Liver (tissue), 9 donors: ENCODE results near the gene DEPDC4. TPM values are rescaled to one million over a fixed set of nuclear protein-coding genes. Genes with fewer than 3 reads are reported as not detected.
A peak's percentile ranks its signal among the peaks of the same experiment; 100 is the strongest.

ENCODE experiments used
- DNase-seq: peaks from one replicate; pipeline ENCODE4 v3.0.0-alpha.2; 2017; ENCODE audit warnings: low spot score
- H3K27ac ChIP-seq, 2 donors: one replicate each; pipeline ENCODE4 v1.7.0; 2013; ENCODE audit warnings: inconsistent platforms in 2 of 2, low read length in 2 of 2, control low read depth in 1 of 2, low read depth in 1 of 2, mild to moderate bottlenecking in 1 of 2
- H3K27me3 ChIP-seq, 4 donors: one replicate each; pipeline versions ENCODE4 v1.6.1 to v1.7.0; 2013; ENCODE audit warnings: low read length in 3 of 4, inconsistent platforms in 1 of 4, mild to moderate bottlenecking in 1 of 4, moderate library complexity in 1 of 4; ENCODE audit not compliant: control insufficient read depth in 4 of 4, insufficient read depth in 4 of 4
- H3K36me3 ChIP-seq, 4 donors: one replicate each; pipeline versions ENCODE4 v1.6.1 to v1.7.0; 2013; ENCODE audit warnings: low read length in 3 of 4, mild to moderate bottlenecking in 3 of 4, low read depth in 1 of 4, moderate library complexity in 1 of 4; ENCODE audit not compliant: control insufficient read depth in 4 of 4, insufficient read depth in 3 of 4
- H3K4me1 ChIP-seq, 4 donors: one replicate each; pipeline versions ENCODE4 v1.6.1 to v1.7.0; 2013; ENCODE audit warnings: low read length in 3 of 4, mild to moderate bottlenecking in 3 of 4, moderate library complexity in 1 of 4; ENCODE audit not compliant: control insufficient read depth in 4 of 4, insufficient read depth in 4 of 4
- H3K4me3 ChIP-seq, 3 donors: one replicate each; pipeline versions ENCODE4 v1.6.1 to v1.7.0; 2013; ENCODE audit warnings: low read length in 3 of 3, control low read depth in 1 of 3, low read depth in 1 of 3, mild to moderate bottlenecking in 1 of 3
- H3K9ac ChIP-seq, 2 donors: one replicate each; pipeline ENCODE4 v1.7.0; 2013; ENCODE audit warnings: low read length in 2 of 2, mild to moderate bottlenecking in 2 of 2, moderate library complexity in 2 of 2, control low read depth in 1 of 2, low read depth in 1 of 2
- H3K9me3 ChIP-seq, 4 donors: one replicate each; pipeline versions ENCODE4 v1.6.1 to v1.7.0; 2013; ENCODE audit warnings: low read length in 3 of 4; ENCODE audit not compliant: control insufficient read depth in 4 of 4
- ATF3 ChIP-seq: IDR thresholded peaks from 2 replicates; pipeline ENCODE4 v1.6.1; 2016; ENCODE audit warnings: antibody characterized with exemption
- FOXA2 ChIP-seq: IDR thresholded peaks from 2 replicates; pipeline ENCODE4 v1.6.1; 2016; ENCODE audit warnings: antibody characterized with exemption
- GABPA ChIP-seq, 2 donors: IDR thresholded peaks in 1 of 2; conservative IDR thresholded peaks in 1 of 2; 2 replicates each; pipeline ENCODE4 v1.6.1; 2016; ENCODE audit warnings: antibody characterized with exemption in 2 of 2, mild to moderate bottlenecking in 1 of 2, moderate library complexity in 1 of 2
- HNF4G ChIP-seq: IDR thresholded peaks from 2 replicates; pipeline ENCODE4 v1.6.1; 2016; ENCODE audit warnings: antibody characterized with exemption
- JUND ChIP-seq, 2 donors: IDR thresholded peaks; 2 replicates each; pipeline ENCODE4 v1.6.1; 2016; ENCODE audit warnings: antibody characterized with exemption in 2 of 2
- RAD21 ChIP-seq, 2 donors: IDR thresholded peaks; 2 replicates each; pipeline ENCODE4 v1.6.1; 2016; ENCODE audit warnings: antibody characterized with exemption in 2 of 2, mild to moderate bottlenecking in 2 of 2
- SP1 ChIP-seq: IDR thresholded peaks from 2 replicates; pipeline ENCODE4 v1.6.1; 2018; ENCODE audit warnings: antibody characterized with exemption, mild to moderate bottlenecking
- TAF1 ChIP-seq: conservative IDR thresholded peaks from 2 replicates; pipeline ENCODE4 v1.6.1; 2016; ENCODE audit warnings: antibody characterized with exemption, mild to moderate bottlenecking
- YY1 ChIP-seq: IDR thresholded peaks from 2 replicates; pipeline ENCODE4 v1.6.1; 2016; ENCODE audit warnings: antibody characterized with exemption, mild to moderate bottlenecking
- WGBS: extraction: QIAGEN DNeasy Blood & Tissue Kit; methylation state at CpG from one replicate; pipeline ENCODE4 v1.1.7; 2013; 5-methylcytosine and 5-hydroxymethylcytosine counted together
- polyA plus RNA-seq, 2 donors: library from polyadenylated mRNA; stranded (reverse) in 1 of 2; unstranded in 1 of 2; fragments of 200-250 nt in 1 of 2; fragments of >200 nt in 1 of 2; fragmentation: Nextera tagmentation in 1 of 2; extraction: Ambion mirVana in 1 of 2; gene quantifications; one replicate each; pipeline versions ENCODE4 v1.2.1 to v1.2.3, GENCODE V29; 2013 to 2015
- total RNA-seq, 2 donors: library from RNA; depleted of rRNA; stranded (reverse); fragments of >200 nt; gene quantifications; one replicate each; pipeline ENCODE4 v1.2.3, GENCODE V29; 2014
- TF ChIP-seq, protein P1 (sequence below): IDR thresholded peaks from 2 replicates; pipeline ENCODE4 v1.6.1; 2016; ENCODE audit warnings: antibody characterized with exemption, mild to moderate bottlenecking
- TF ChIP-seq, protein P2 (sequence below): fragments of 150-350 bp; IDR thresholded peaks from 2 replicates; pipeline ENCODE4 v1.5.1; 2017; ENCODE audit warnings: improper control_type of control experiment, low read depth, low read length; ENCODE audit not compliant: missing input control
- TF ChIP-seq, protein P3 (sequence below): IDR thresholded peaks from 2 replicates; pipeline ENCODE4 v1.6.1; 2016; ENCODE audit warnings: antibody characterized with exemption
- donor health status: healthy.
- donor health status: healthy.
- donor health status: healthy.
- donor health status: healthy.
- donor health status: healthy.

DEPDC4 gene
- total and polyA plus RNA-seq, 4 donors: 0.39 to 6.9 (median 1.9) TPM

DNA sequence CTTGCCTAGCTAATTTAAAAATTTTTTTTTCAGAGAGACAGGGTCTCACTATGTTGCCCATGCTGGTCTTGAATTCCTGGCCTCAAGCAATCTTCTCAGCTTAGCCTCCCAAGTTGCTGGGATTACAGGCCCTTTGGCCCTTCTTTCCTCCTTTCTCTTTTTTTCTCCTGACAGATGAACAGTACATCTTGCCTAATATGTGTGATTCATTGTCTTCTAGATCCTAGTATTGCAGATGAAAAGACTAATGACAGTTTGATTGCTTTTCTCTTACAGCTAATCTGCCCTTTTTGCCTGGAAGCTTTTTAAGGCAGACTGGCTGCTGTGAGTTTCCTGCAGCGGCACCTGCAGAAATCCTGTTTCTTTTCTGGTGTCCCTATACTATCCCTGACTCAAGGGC, 12.0 kb downstream of the DEPDC4 start (continued):
- TF ChIP-seq, protein P1, sequence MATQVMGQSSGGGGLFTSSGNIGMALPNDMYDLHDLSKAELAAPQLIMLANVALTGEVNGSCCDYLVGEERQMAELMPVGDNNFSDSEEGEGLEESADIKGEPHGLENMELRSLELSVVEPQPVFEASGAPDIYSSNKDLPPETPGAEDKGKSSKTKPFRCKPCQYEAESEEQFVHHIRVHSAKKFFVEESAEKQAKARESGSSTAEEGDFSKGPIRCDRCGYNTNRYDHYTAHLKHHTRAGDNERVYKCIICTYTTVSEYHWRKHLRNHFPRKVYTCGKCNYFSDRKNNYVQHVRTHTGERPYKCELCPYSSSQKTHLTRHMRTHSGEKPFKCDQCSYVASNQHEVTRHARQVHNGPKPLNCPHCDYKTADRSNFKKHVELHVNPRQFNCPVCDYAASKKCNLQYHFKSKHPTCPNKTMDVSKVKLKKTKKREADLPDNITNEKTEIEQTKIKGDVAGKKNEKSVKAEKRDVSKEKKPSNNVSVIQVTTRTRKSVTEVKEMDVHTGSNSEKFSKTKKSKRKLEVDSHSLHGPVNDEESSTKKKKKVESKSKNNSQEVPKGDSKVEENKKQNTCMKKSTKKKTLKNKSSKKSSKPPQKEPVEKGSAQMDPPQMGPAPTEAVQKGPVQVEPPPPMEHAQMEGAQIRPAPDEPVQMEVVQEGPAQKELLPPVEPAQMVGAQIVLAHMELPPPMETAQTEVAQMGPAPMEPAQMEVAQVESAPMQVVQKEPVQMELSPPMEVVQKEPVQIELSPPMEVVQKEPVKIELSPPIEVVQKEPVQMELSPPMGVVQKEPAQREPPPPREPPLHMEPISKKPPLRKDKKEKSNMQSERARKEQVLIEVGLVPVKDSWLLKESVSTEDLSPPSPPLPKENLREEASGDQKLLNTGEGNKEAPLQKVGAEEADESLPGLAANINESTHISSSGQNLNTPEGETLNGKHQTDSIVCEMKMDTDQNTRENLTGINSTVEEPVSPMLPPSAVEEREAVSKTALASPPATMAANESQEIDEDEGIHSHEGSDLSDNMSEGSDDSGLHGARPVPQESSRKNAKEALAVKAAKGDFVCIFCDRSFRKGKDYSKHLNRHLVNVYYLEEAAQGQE: no peak
- TF ChIP-seq RAD21 (IDR thresholded peaks at IDR 0.05): no peak
- TF ChIP-seq, protein P2, sequence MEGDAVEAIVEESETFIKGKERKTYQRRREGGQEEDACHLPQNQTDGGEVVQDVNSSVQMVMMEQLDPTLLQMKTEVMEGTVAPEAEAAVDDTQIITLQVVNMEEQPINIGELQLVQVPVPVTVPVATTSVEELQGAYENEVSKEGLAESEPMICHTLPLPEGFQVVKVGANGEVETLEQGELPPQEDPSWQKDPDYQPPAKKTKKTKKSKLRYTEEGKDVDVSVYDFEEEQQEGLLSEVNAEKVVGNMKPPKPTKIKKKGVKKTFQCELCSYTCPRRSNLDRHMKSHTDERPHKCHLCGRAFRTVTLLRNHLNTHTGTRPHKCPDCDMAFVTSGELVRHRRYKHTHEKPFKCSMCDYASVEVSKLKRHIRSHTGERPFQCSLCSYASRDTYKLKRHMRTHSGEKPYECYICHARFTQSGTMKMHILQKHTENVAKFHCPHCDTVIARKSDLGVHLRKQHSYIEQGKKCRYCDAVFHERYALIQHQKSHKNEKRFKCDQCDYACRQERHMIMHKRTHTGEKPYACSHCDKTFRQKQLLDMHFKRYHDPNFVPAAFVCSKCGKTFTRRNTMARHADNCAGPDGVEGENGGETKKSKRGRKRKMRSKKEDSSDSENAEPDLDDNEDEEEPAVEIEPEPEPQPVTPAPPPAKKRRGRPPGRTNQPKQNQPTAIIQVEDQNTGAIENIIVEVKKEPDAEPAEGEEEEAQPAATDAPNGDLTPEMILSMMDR: no peak
- TF ChIP-seq ATF3: no peak
- TF ChIP-seq JUND (IDR thresholded peaks at IDR 0.05): no peak
- no peak for TF ChIP-seq FOXA2

- Histone ChIP-seq H3K9me3 (no peaks in the 10 kb centered on the region), H3K27me3 (no peaks in the 10 kb centered on the region), H3K9ac (no peak overlapping the region), H3K36me3 (no peaks in the 10 kb centered on the region), H3K4me1 (peaks cover 9 to 22% (median 22%) of the 10 kb centered on the region in 4 donors), H3K4me3 (no peak overlapping the region), H3K27ac (no peak overlapping the region)
- DNase-seq: no peak
- 45% methylated on average over 1 of the region's 1 CpG for WGBS
- TF ChIP-seq, protein P2: no peak
- TF ChIP-seq SP1 (no peak), YY1 (peak; percentile 34), JUND (IDR thresholded peaks at IDR 0.05) (no peak)
- TF ChIP-seq, protein P3, sequence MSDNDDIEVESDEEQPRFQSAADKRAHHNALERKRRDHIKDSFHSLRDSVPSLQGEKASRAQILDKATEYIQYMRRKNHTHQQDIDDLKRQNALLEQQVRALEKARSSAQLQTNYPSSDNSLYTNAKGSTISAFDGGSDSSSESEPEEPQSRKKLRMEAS: no peak
Measured at GRCh38 chr12:100253437-100253836, 13.4 kb downstream of the DEPDC4 start.

DNA sequence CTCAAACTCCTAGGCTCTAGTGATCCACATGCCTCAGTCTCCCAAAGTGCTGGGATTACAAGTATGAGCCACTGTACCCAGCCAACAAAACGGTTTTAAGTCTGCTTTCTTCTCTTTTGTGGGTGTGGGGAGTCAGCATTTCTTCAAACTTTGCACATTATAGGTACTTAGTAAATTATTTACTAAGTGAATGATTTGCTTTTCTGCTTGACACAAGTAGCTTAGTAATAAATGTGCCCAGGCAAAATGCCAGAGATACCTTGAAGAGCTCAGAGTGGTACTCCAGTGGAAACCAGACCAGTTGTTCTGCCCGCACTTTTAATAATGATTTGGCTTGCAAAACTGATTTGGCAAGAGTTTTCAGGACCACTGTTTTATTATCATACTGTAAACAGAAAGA, 15.0 kb downstream of the DEPDC4 start:
- Histone ChIP-seq H3K4me3 (no peak overlapping the region), H3K9ac (no peak overlapping the region), H3K27ac (peak overlapping the region in 1 of 2 donors; percentile 28), H3K9me3 (no peaks in the 10 kb centered on the region), H3K4me1 (peaks cover 9 to 22% (median 22%) of the 10 kb centered on the region in 4 donors), H3K27me3 (no peaks in the 10 kb centered on the region), H3K36me3 (no peaks in the 10 kb centered on the region)
- 32% methylated on average over 2 of the region's 2 CpGs for WGBS
- no peak for DNase-seq
- TF ChIP-seq HNF4G (no peak), TAF1 (no peak), GABPA (IDR thresholded peaks at IDR 0.05 in 1 of 2, conservative IDR thresholded peaks at IDR 0.05 in 1 of 2) (peak in 1 of 2 donors; percentile 29)
- TF ChIP-seq, protein P1: peak; percentile 43
- TF ChIP-seq, protein P2: no peak
